Mesenteric fat pad (tissue), 1 donor: ENCODE data around the gene ACSM2A. TPM values are rescaled to one million over a fixed set of nuclear protein-coding genes. Genes with fewer than 3 reads are reported as not detected.
"Not testable (repeated sequence)": the region's sequence is repeated elsewhere in the genome, so short reads cannot be mapped to it uniquely, and the experiment has no call there.

ENCODE experiments used
- DNase-seq: peaks from one replicate; pipeline ENCODE4 v3.0.0-alpha.2; 2020; ENCODE audit warnings: low spot score
- total RNA-seq: library from RNA; stranded (reverse); fragmentation: NEBNext Ultra II Directional; extraction: Animal tissue kit (Norgen Biotek cat#: 25700); gene quantifications from one replicate; pipeline ENCODE4 v1.2.1, GENCODE V29; 2021
- donor health status: DM: yes; HTN: yes; CAD: no.

The ACSM2A gene
- total RNA-seq, 1 donor from 2014 or later: not detected

DNA sequence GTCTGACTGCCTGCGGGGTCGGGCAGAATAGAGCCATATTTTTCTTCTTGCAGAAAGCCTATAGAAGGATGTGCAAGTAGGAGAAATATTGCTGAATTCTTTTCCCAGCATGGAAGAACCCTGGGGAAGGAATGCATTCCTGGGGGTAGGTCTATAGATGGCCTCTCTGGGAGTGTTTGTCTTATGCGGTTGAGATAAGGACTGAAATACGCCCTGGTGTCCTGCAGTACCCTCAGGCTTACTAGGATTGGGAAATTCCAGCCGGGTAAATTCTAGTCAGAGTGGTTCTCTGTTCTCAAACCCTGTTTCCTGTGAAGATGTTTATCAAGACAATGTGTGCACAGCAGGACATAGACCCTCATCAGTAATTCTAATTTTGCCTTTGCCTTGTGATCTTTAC, 2.3 kb downstream of the ACSM2A start:
- not testable (repeated sequence) for DNase-seq

DNA sequence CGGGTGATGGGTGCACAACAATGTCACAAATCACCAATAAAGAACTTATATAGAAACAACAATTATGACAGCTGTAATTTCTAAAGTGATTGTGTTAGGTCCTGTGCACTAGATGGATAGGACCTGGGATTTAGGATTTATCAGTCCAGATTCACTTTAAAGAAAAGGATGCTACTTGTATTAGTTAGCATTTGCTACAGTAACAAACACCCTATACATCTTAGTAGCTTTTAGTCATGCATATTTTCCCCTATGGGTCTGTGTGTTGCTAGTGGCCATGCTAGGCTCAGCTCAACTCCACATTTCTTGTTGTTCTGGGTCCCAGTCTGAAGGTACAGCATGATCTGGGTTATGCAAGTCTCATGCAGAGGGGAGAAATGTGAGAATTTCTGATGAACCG, 7.9 kb downstream of the ACSM2A start:
- not testable (repeated sequence) for DNase-seq

DNA sequence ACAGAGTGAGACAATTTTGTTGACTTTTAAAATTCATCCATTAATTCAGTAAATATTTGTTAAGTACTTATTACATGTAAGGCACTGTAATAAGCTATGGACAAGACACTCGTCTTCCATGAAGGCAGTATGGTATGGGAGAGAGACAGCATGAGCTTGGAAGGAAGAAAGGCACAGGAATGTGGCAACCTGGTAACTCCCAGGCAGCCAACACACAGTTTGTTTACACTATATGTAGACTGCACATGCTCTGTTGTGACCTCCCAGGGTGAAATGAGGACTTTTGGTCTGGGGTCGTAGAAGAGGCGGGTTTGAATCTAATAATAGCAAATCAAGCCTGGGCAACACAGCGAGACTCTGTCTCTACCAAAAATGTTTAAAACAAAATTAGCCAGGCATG, 9.0 kb downstream of the ACSM2A start:
- DNase-seq: not testable (repeated sequence)

DNA sequence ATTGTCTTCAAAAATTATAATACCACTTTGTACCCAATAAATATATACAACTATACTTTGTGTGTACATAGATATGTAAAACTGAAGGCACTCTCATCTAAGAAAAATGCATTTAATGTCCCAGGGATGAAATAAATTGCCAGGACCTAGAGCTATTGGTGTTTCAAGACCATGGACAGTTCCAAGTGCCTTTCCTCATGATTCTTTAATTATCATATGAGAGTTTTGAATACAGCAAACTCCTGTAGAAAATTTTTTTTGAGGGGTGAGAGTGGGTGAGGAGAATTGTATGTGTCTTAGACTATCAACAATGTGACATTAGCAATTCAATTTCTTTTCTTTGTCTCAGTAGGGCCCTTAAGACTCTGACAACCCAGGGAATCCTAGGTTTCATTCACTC, 17.6 kb downstream of the ACSM2A start:
- DNase-seq: not testable (repeated sequence)

DNA sequence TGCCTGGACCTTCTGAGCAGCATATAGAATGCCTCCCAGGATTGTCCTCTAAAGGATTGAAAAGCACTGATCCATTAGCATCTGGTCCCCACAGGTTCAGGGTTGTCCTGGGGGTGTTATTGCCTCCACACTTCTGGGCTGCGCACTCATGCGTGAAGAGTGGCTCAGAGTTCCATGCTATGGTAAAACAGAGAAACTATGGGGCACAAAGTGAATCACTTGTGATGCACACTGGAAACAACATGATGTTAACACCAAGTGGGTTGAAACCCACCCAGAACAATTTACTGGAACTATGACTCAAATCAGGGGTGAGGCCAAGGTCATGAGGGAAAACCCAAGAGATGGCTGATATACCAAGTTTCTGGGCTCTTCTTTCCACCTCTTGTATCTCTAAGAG, 18.6 kb downstream of the ACSM2A start:
- DNase-seq: not testable (repeated sequence)

DNA sequence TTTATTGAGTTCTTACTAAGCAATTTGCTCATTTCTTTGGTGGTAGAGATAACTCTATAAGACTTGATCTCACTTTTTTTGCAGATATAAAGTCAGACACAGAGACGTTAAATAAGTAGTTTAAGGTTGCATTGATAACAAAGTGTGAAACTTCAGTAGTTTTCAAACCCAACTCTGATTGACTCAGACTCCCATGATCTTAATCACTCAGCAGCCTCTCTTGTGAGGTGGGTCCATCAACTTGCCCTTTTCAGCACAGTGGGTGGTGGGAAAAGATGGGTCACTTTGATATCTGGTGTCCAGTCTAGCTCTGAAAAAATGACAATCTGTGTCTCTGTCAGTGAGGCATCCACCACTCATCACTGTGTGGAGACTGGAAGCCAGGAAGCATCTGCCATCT, 19.4 kb downstream of the ACSM2A start:
- not testable (repeated sequence) for DNase-seq

DNA sequence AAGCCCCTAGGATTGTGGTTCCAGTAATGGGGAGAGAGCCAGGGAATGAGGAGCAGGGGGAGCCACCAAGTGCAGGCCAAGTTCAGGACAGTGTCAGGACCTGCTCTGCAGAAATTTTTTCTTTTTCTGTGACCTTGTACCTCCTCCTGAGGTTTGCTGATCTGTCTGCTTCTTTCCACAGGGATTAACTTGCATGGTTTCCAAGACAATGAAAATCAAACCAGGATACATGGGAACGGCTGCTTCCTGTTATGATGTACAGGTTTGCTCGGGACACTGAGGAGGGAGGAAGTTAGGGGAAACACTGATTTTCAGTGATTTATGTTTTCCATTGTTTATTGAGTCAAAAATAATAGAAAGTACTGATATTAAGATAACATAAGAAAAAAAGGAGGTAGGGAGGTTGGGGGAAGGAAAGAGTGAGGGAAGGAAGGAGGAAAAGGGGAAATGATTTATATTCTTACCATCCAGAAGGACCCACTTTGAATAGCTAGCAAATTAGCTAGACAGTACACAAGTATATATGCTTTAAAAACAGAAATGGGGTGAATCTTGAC, 25.9 kb downstream of the ACSM2A start:
- DNase-seq: not testable (repeated sequence)

DNA sequence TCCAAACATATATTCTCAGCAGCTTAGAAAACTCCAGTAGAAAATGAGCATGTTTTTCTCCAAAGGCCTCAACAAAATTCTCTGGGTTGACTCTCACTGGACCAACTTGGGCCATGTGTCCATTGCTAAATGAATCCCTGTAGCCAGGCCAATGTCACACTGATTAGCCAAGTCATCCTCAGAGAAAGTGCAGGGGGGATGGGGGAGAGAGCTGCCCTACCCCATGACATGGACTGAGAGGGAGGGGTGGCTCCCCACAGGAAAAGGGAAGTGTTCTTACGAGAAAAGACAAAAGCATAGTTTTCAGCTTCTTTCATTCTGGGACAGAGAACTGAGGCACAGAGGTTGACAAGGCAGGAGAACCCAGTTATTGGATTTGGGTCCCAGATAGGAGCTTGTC, 32.7 kb downstream of the ACSM2A start:
- DNase-seq: not testable (repeated sequence)

DNA sequence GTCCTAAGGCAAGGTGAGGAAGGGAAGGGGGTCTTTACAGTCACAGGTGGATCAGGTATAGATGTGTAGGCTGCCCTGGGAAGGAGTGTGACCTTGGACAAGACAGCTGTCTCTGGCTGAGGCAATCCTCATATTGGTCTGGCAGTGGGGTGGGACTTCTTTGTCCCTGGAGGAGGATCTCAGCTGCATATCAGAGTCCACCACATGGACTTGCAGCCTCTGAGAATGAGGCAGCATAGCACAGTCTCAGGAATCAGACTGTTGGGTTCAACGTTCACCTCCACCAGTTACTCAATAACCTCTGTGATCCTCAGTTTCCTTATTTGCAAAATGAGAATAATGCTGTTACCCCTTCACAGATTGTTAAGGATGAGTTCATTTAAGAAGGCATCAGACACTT, 33.4 kb downstream of the ACSM2A start:
- no peak for DNase-seq

DNA sequence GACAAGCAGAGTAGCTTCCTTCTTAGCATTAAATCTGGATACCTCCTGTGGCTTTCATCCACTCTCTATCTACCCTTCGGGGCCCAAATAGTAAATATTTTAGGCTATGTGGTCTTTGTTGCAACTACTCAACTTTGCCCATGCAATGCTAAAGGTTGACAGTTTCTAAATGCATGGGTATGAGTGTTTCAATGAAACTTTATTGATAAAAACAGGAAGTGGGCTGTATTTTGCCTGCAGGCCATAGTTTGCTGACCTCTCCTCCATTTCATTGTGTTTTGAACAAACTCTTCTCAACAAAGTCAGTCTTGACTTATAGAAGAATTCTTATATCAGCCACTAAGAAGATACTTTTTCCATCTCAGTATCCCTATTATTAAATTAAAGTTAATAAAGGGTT, 34.1 kb downstream of the ACSM2A start:
- DNase-seq: no peak

DNA sequence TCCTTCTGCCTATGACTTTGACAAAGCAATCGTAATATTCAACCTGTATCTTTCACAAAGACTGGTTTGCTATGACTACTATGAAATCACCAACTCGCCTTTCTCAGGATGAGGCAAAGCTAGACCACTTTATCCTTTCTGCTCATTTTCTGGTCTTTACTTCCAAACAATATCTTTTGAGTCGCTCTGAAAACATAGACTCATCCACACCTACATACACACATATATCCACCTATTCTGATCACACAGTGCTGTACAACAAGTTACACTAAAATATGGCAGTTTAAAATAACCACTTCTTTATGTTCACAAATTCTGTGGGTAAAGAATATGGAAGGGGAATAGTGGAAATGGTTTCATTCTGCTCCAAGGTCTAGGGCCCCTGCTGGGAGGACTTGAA, 39.7 kb downstream of the ACSM2A start:
- DNase-seq: not testable (repeated sequence)

DNA sequence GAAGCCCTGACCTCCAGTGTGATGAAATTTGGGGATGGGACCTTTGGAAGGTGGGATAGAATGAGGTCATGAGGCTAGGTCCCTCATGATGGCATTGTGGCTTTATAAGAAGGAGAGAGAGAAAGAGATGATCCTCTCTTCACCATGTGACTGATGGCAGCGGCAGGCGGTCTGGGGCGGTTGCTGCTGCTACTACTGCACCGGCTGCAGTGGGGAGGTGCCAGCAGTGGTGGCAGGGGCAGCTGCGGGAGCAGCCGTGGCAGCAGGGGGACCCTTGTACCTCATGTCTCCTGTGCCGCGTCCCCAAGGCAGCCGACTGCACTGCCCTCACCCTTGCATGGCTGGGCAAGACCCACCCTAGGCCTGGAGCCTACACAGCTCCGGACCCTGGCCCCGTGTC, 40.1 kb downstream of the ACSM2A start:
- not testable (repeated sequence) for DNase-seq

DNA sequence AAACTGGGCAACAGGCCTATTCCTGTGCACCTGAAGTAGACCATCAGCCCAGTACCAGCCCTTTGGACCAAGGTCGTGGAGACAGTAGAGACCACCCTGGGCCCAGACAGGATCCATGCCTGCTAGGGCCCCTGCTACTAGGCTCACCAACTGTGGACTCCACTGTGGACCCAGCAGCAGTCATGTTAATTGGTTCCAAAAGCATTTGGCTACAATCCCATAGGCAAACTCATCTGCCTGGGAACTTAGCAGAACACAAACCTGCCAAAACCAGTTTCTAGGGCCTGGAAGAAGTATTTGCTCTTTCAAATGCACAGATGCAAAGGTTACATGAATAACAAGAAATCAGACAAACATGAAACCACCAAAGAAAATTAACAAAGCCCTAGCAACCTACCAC, 53.1 kb downstream of the ACSM2A start:
- DNase-seq: no peak

DNA sequence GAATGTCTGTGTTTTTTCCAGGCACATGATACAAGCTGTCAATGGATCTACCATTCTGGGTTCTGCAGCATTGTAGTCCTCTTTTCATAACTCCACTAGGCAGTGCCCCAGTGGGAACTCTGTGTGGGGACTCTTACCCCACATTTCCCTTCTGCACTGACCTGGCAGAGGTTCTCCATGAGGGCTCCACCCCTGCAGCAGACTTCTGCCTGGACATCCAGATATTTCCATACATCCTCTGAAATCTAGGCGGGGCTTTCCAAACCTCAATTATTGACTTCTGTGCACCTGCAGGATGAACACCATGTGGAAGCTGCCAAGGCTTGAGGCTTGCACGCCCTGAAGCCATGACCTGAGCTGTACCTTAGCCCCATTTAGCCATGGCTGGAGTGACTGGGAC, 56.0 kb downstream of the ACSM2A start:
- no peak for DNase-seq

DNA sequence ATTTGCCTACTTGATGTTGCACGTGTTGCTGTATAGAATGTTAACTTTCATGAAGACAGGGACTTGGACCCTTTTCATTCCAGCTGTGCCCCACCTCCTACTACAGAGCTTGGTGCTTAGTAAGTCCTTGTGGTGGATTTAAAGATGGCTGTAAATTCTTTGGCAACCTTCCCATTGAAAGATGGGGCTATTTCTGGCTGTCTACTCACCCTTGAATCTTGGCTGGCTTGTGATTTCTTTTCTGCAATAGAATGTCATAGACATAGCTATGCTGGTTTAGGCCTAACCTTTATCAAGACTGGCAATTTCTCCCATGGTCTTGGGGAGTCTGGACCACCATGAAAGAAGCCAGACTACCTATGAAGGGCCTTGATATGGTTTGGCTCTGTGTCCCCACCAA, 59.0 kb downstream of the ACSM2A start:
- no peak for DNase-seq

DNA sequence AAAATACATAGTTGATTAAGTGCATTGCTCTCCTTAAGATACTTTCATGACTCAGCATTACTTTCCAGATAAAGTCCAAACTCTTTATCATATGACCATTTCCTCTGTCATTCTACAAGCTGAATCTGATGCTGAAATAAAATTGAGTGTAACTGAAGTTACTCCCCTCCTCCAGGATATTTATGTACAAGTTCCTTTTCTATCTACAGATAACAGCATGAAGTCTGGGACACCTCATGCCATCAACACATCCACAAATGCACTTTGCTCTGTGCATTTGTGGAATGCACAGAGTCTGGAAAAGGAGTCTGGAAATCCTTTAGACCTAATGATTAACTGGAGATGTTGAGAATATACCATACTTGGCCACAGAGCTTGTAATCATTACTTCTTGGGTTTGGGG, 64.4 kb downstream of the ACSM2A start:
- DNase-seq: no peak

DNA sequence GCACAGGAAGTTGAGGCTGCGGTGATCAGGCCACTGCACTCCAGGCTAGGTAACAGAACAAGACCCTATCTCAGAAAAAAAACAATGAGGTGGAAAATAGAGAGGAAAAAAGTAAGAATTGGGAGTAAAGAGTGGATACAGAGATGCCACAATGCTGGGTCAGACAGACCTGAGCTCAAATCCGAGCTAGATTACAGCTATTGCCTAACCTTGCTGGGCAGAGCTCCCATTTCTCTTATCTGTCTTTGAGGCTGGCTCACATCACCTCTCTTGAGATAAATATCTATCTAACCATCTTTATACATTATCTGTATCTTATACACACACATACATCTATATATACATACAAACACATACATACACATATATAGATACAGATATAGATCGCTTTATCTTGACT, 65.8 kb downstream of the ACSM2A start:
- DNase-seq: no peak

DNA sequence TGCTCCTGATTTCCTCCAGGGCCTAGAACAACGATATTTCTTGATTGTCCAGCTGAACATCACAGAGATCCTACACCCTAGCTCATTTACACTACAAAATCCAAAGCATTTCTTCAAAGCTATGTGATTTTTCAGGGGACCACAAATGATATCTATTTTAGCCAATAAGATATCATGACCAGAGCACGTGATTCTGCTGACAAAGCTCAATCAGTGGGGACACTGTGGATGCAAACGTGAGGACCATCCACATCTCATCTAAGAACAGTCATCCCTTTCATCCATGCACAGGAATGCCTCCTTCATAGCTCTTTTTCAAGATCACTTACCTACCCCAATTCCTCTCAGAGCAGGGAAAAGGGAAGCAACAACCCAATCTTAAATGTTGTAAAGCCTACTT, 67.9 kb downstream of the ACSM2A start:
- no peak for DNase-seq

DNA sequence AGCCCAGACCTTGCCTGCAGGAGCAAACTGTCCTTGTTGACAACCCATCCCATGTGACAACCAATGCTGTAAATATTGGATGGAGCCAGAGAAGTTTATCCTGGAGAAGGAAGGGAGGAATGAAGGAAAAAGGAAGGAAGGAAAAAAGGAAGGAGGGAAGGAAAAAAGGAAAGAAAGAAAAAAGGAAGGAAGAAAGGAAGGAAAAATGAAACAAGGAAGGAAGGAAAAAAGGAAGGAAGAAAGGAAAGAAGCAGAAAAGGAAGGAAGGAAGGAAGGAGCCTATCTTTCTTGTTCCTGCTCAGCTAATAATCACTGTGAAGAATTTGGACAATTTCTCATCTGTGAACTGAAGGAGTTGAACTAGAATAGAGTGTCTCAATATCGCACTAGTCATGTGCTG, 68.8 kb downstream of the ACSM2A start:
- no peak for DNase-seq

DNA sequence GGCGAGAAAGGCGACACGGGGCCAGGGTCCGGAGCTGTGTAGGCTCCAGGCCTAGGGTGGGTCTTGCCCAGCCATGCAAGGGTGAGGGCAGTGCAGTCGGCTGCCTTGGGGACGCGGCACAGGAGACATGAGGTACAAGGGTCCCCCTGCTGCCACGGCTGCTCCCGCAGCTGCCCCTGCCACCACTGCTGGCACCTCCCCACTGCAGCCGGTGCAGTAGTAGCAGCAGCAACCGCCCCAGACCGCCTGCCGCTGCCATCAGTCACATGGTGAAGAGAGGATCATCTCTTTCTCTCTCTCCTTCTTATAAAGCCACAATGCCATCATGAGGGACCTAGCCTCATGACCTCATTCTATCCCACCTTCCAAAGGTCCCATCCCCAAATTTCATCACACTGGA, 80.5 kb downstream of the ACSM2A start:
- DNase-seq: not testable (repeated sequence)

DNA sequence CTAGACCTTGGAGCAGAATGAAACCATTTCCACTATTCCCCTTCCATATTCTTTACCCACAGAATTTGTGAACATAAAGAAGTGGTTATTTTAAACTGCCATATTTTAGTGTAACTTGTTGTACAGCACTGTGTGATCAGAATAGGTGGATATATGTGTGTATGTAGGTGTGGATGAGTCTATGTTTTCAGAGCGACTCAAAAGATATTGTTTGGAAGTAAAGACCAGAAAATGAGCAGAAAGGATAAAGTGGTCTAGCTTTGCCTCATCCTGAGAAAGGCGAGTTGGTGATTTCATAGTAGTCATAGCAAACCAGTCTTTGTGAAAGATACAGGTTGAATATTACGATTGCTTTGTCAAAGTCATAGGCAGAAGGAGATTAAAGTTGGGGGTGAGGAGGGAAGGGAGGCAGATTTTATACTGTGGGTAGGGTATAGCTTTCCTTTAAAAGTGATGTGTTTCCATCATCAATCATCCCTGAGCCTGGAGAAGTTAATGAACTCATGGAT, 81.0 kb downstream of the ACSM2A start:
- DNase-seq: not testable (repeated sequence)

DNA sequence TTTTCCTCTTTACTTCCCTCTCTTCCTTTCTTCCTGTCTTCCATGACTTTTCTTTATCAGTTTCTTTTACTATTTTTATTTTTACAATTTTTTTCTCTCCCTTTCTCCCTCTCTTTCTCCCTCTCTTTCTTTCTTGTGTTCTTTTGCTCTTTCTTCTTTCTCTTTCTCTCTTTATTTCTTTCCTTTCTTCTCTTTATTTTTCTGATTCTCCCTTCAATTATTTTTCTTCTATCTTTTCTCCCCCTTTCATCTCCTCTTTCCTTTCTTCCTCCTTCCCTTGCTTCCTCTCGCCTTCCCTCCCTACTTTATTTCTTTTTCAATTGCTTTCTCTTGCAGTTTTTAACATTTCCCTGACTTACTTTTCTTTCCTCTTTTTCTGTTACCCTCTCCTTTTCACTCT, 85.3 kb downstream of the ACSM2A start:
- DNase-seq: not testable (repeated sequence)
